Activated CD8-positive, alpha-beta memory T cell treated with anti-CD3 and anti-CD28 coated beads for 48 hours (primary cell): ENCODE measurements around the gene KCNC2.

Source experiments
- DNase-seq, 3 experiments: peaks; one replicate each; pipeline ENCODE4 v3.0.0-alpha.2; 2020; ENCODE audit warnings: low read depth in 2 of 3, low spot score in 2 of 3

Gene KCNC2

DNA sequence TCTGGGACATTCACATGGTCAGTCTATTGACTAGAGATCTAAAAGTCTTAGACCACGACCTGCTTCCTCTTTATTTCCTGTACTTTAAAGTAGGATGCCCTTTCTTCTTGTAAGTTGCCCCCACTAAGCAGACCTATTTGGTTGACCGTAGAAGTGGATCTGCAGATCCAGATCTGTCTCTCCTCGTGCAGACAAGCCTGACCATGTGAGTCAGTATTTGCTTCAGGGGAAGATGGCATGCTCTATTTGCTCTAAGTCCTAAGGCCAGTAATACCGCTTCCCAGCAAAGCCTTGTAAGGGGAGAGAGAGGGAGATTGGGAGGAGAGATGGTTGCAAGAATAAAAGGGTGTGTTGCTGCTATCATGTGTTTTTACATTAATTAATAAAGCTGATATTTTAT lies 46.8 kb downstream of the KCNC2 start:
- no peak for DNase-seq

DNA sequence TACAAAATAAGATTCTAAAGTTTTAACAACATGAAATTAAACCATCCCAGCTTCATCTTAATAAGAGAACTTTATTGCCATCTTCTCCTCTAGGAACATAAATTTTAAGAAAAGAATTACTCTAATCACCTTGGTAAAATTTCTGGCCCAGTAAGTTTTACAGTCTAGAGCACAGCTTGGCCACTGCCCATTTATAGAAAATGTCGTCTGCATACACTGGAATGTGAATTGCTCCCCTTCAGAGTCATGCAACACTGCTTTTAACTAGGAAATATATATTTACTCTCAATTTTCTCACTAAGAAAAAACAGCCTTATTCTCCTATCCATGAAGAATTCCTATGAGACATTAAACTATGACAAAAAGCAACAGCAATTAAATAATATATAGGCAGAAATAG lies 48.2 kb downstream of the KCNC2 start:
- DNase-seq: no peak

DNA sequence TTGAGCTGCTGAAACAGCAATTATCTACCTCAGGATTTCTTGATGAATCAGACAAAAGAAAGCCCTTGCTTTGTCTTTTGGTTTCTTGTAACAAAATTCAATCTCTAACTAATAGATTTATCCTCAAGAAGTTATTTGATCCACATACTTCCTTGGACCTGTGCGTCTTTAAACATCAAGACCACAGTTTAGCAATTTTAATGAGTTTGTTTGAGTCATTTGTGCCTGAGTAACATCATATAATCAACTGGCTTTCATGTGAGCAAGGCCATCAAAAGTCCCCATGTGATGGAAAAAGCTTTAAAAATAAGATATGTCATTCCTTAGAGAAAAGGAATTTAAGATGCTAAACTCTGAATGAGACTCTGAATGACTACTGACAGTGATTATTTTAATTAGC lies 52.3 kb downstream of the KCNC2 start:
- DNase-seq: no peak

DNA sequence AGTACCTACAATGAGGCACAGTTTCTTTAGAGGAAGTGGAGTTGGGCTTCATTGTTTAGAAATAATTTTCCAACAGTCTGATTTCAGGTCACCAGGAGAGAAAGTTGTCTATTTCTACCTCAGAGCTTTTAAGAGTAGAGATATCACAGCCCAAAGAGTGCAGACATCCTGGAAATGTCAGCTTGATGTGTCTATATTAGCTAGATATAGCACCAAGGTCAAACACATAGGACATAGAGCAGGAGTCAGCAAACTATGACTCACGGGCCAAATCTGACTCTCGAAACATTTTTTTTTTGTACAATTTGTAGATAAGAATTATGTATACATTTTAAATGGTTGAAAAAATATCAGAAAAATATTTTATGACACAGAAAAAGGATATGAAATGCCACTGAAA lies 53.7 kb downstream of the KCNC2 start:
- no peak for DNase-seq

DNA sequence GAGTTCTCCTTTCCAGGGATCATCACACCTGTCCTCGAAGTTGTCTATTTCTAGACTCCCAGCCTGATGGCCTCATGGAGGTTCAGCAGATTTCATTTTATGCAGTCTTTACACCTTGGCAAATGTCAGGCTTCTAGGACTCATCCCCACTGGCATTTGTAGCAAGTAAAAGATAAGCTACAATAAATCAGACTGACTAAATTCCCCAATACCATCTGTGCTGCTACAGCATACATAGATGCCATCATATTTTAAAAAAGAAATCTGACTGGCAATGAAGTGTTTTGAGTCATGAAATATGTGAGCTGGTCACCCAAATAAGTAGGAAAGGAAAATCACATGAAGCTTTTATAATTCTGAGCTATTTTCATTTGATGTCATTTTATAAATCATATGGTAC lies 55.3 kb downstream of the KCNC2 start:
- no peak for DNase-seq

DNA sequence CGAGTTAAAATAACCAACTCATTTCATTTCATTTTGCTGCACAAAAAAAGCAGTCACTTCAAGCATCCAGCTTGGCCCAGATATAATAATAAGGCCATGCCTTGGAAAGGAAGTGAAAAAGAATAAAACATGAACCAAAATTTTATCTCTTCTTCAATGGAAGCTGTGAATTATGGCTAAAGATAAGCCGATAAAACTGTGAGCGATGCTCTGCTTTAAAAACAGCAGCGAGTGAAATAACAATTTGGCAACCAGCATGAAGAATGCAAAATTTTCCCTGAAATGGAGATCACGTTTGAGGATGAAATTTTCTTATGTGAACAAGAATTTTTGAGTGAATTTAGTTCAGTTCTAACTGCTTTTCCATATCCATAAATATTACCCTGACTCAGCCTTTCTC lies 70.4 kb downstream of the KCNC2 start:
- DNase-seq: no peak

DNA sequence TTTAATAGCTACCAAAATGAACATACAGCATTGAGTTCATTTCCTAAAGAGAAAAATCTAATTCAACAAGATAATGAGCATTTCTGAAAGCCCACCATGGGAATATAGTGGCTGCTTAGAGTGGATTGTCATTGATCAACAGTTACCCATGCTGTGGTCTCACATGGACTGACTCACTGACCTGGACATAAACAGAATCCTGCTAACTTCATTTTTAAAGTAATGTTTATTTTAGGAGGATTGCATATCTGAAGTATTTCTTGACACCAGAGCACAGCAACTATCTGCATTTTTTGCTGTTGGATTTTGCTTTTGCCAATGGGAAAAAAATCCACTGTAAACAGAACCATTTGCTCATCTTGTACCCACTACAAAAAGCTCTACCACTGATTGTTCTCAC lies 71.7 kb downstream of the KCNC2 start:
- no peak for DNase-seq

DNA sequence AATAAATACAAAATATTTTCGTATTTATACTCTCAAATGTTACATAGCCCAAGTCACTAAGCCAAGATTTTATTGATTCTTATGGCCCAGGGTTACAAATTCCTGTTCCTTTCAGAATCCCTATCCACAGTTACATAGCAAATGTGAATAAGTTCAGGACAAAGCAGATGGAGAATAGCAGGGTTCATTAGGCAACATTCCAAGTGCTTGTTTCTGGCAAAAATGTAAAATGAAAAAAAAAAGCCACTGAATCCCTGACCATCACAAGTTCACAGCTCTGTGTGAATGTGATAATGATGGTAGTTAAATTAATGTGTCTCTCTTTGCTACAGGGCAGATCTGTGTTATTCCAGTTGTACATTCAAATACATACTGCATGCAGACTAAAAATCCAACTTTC lies 74.6 kb downstream of the KCNC2 start:
- no peak for DNase-seq

DNA sequence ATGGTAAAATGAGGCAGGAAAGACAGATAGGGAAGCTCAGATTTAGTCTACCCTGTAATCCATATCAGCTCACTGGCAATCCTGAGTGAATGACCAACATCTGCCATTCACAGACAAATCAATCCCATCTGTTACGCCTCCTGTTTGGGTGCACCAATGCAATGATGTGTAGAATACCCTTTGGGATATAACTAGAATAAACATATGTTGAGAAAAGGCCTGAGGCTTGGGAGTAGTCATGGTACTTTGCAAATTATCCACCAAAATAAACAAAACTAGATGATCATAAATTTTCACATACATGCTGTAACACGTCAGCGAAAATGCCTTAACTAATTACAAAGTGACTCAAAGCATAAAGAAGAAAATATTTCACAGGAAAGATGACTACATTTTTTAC lies 78.8 kb downstream of the KCNC2 start:
- DNase-seq: no peak

DNA sequence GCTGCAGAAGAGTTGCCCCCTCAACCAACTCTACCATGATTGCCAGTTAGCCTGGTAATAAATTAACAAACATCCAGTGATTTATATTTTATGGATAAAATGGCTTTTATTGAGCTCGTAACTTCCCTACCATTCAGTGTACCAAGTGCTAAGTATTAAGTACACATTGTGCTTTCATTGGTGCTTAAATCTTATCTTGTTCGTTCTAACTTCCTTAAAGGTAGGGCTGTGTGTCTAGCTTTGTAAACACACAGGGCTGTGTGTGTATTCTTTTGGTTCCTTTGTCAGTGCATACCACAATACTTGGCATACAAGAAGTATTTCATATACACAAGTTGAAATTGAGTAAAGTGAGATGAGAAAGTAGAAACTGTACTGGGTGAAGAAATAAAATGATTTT lies 80.4 kb downstream of the KCNC2 start:
- DNase-seq: no peak

DNA sequence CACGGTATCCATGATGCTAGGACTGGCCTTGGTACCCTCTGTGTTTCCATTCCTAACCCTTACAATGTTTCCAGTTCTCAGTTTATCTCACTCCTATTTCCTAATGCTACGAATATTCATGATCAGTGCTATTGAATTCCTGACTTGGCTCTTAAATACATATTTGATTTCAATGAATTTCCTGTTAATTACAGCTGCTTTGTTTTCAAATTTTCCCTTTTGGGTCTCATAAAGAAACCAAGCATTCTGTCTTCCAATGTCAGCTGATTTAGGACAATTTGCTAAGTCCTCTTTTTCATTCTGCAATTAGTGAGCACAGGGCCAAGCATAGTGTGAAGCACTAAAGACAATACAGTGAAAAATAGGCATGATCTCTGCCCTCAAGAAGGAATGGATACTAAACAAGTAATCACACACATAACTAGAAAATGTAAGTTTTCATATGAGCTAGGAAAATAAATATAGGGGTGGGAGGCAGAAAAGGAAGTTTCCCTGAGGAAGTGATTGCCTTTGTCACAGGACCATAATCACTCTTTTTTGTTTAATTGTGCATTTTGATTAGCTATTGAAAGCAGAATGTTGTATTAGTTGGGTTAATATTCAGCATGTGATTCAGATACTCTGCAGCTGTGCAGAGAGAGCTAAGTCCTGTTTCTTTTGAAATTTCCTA lies 88.5 kb downstream of the KCNC2 start:
- DNase-seq: no peak

DNA sequence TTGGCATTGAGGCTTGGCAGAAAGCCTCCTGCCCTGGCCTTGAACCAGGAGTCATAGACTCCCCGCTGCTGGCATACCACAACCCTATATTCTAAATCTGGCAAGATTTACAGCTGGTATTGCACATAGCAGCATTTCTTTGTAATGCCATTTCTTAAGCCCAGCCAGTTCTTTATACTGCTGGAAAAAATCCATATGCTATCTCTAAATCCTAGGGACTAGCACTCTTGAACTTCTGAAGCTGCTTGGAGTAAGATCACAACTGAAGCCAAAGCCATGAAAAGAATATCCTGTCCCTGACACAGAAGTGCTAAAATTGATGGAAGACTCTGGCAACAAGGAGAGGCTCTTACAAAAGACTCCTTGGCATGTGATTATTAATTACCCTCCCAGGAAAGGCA lies 89.3 kb downstream of the KCNC2 start:
- DNase-seq: no peak

DNA sequence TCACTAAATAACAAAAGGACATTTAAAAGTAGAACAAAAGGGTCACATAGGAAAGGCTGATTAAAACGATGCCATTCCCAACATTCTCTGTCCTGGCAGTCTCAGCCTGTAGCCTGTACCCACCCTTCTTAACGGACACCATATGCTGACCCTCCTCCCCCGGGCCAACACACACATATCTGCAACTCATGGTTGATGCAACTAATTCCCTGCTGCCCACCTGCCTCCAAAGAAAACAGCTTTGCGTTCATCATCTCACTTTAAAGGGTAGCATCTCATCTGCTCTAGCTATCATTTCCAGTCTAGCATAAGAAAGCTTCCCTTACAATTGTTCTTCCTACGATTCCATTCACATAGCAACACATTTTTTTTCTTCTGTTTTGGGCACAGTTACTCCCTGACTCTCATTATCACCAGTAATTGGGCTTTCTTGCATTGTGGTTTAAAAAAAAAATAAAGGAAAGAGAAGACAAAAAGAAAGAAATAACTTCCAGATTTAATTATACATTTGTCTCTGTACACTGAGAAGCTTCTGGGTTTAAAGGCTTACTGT lies 92.9 kb downstream of the KCNC2 start:
- DNase-seq: no peak

DNA sequence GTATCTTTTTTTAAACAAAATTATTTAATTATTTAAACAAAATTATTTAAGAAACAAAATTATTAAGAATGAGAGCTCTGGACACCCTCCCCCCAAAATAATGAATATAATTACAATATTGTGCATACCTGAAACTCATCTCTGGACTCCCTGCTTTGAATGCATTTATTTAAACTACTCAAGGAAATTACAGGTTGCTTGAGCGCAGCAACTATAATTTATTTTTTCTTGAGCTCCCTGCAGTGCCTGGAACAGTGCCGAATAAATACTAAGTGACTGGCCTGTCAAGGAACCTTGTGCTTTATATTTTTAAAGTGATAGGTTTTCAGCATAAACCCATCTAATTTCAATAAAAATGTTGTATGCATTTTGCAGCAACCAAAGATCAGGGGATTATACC lies 93.9 kb downstream of the KCNC2 start:
- no peak for DNase-seq

DNA sequence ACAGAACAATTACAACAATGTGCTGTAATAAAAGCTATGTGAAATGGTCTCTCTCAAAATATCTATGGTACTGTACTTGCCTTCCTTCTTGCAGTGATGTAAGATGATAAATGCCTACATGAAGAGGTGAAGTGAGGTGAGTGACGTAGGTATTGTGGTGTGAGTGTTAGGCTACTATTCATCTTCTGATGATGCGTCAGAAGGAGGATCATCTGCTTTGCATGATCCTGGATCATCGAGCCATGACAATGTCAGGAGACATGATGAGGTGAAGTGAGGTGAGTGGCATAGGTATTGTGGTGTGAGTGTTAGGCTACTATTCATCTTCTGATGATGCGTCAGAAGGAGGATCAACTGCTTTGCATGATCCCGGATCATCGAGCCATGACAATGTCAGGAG lies 105.8 kb downstream of the KCNC2 start:
- DNase-seq: no peak

DNA sequence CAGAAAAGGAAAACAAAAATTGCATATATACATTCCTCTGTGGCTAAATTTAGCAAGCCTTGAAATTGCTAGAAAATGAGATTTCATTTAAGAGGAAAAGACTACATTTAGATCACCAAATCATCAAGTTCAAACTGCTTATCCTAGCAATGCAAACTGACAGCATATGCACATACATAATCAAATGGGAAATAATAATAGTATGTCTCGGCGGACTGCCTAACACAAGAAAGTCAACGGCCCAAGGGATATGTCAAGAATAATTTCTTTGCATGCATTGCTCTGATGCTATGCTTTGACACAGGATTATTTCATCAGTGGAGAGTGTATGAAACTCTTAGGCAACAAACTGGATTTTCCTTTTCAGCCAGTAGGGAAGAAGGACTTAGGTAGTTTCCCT lies 107.9 kb downstream of the KCNC2 start:
- DNase-seq: no peak

DNA sequence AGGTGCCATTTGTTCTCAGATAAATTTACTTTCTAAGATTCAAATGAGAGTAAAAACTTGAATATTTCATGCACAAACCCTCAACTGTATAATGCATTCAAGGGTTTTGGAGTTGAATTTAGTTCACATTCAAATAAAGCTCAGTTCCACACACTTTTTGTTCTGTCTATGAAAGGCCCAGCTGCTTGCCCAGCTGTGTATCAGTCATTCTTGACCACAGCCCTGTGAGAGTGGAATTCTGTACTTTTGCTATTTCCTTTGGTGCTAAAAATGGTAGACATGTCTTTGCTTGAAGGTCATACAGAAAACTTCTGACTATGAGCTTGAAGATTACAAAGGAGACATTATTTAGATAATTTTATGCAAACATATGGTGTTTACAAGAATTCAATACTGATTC lies 110.4 kb downstream of the KCNC2 start:
- no peak for DNase-seq

DNA sequence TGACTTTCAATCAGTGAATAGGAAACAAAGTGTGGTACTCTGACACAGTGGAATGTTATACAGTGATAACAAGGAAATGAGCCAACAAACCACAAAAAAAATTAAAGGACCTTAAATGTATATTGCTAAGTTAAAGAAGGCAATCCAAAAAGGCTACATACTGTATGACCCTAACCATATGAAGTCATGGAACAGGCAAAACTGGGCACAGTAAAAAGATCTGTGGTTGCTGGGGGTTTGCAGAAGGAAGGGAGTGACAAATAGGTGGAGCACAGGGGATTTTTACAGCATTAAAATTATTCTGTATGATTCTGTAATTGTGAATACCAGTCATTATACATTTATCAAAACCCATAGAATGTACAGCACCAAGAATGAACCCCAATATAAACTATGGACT lies 112.6 kb downstream of the KCNC2 start:
- no peak for DNase-seq

DNA sequence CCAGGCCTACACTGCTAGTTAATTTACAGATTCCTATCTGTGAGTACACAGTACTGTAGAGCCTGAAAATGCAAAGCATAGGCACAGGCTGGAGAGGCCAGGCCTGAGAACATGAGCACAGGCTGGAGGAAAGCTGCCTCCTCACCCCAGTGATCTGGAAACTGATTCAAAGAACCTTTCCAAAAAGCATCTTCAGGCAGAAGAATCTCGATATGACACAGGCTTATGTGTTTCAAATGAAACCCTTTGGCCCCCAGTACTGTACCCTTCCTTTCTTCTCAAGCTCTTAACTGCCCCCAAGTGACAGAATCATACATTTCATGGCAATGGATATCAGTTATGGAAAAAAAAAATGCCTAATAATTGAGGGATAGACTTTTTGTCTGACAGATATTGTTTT lies 122.0 kb downstream of the KCNC2 start:
- no peak for DNase-seq

DNA sequence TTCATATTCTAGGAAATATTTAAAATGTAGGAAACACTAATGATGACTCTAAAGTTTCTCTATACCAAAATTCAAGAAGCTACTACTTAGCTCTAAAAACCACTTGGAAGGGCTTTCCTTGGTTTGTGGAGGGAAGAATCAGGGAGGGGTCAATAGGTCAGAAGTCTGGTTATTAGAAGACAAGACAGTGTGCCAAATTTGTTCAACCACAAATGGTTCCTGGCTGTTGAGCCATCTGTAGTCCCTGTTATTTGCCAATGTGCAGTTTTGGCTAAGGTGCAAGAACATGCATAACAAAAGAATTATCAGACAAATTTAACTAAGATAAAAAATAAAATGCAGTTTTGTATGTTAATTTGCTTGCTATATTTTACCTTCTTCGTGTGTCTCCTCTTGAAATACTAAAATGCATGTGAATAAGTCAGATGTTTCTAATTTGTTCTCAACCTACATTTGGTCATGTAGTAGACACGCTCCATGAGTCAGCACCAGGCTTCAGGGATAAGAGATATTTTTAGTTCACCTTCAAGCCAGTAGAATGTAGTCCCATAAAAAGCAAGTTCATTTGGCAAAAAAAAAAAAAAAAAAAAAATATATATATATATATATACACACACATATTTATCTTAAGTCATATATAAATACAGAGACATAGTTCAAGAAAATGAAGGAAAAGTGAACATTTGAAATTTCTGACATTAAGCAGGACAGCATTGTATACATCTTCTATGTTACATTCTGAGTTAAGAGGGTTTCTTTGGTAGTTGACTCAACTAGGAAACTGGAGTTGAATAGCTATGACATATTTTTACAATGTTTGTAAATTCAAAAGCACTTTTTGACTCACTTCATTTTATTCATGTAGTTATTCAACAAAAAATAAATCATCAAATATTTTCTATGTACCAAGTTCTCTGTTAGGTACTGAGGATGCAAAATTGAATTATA lies 123.3 kb downstream of the KCNC2 start:
- DNase-seq: no peak

DNA sequence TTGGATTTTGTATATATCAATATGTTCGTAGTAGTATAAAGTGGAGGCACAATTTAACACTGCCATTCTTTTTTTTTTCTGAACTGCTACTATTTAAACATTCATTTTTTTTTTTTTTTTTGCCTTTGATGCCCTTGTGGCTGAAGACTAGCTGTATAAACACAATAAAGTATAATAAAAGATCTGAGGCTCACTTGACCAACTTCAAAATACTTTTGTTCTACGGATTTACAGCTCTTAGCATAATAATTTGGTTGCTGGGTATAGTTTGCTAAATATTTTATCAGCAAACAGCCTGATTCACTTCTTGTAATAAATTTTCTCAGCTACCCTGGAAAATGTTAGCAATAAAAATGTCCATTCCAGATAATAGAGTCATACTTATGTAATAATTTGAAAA lies 128.3 kb downstream of the KCNC2 start:
- DNase-seq: no peak

DNA sequence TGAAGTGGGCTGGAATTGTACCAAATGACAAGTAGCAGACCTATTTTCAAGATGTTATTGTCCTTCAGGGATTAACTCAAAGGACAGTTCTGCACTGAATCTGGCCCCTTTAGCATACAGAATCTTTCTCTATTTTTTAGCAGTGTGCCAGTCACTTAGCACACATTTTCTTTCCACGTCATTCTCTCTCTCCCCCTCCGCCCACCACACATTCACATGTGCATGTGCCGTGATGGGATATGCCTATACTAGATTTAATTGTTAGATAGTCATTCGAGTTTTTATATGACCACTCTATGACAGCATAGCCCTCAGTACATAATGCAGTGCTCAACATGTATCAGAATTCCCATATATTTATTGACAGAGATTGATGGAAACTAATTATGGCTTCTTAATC lies 129.1 kb downstream of the KCNC2 start:
- no peak for DNase-seq
